DOHH2 (cell line): ENCODE data around the gene ARHGAP8.

Experiments used
- H3F3A ChIP-seq: fragments of 200-600 bp; sonication (generic), shearing (Covaris generic); 2 replicates; pipeline ENCODE4 v1.6.0; 2016; ENCODE audit warnings: antibody characterized with exemption, mild to moderate bottlenecking; ENCODE audit not compliant: control insufficient read depth, insufficient read depth
- H3K27ac ChIP-seq: fragments of 200-600 bp; sonication (generic); 2 replicates; pipeline ENCODE4 v1.5.1; 2014; ENCODE audit warnings: low read depth, mild to moderate bottlenecking, low read length, moderate library complexity
- H3K27me3 ChIP-seq: fragments of 200-600 bp; sonication (generic); 2 replicates; pipeline ENCODE4 v1.6.1; 2014; ENCODE audit warnings: mild to moderate bottlenecking, low read length, mixed read lengths; ENCODE audit not compliant: control insufficient read depth
- H3K36me3 ChIP-seq: fragments of 200-600 bp; sonication (generic); 2 replicates; pipeline ENCODE4 v1.6.1; 2014; ENCODE audit warnings: mild to moderate bottlenecking, low read length, moderate library complexity, mixed read lengths; ENCODE audit not compliant: control insufficient read depth
- H3K4me1 ChIP-seq: fragments of 200-600 bp; sonication (generic); 2 replicates; pipeline ENCODE4 v1.6.1; 2014; ENCODE audit warnings: mild to moderate bottlenecking, low read length, mixed read lengths; ENCODE audit not compliant: control insufficient read depth
- H3K4me2 ChIP-seq: fragments of 200-600 bp; sonication (generic); 2 replicates; pipeline ENCODE4 v1.6.0; 2014; ENCODE audit warnings: mild to moderate bottlenecking, low read length, moderate library complexity
- H3K4me3 ChIP-seq: fragments of 200-600 bp; sonication (generic); 2 replicates; pipeline ENCODE4 v1.5.1; 2014; ENCODE audit warnings: mild to moderate bottlenecking, low read length, mixed read lengths
- H3K79me2 ChIP-seq: fragments of 200-600 bp; sonication (generic); 2 replicates; pipeline ENCODE4 v1.6.1; 2014; ENCODE audit warnings: mild to moderate bottlenecking, low read length, mixed read lengths; ENCODE audit not compliant: control insufficient read depth
- H3K9me2 ChIP-seq: fragments of 200-600 bp; sonication (generic); replicated peaks from 2 replicates; pipeline ENCODE4 v1.6.1; 2014; ENCODE audit warnings: mild to moderate bottlenecking, low read length, mixed read lengths; ENCODE audit not compliant: control insufficient read depth
- H3K9me3 ChIP-seq: fragments of 200-600 bp; sonication (generic); 2 replicates; pipeline ENCODE4 v1.6.1; 2014; ENCODE audit warnings: antibody characterized with exemption, low read length, mixed read lengths; ENCODE audit not compliant: control insufficient read depth, insufficient read depth
- H4K20me1 ChIP-seq: fragments of 200-600 bp; sonication (generic); 2 replicates; pipeline ENCODE4 v1.6.0; 2014; ENCODE audit warnings: low read depth, mild to moderate bottlenecking, antibody characterized with exemption, low read length, moderate library complexity; ENCODE audit not compliant: control insufficient read depth, insufficient read depth
- CTCF ChIP-seq: fragments of 200-600 bp; sonication (generic); IDR thresholded peaks from one replicate; pipeline ENCODE4 v1.5.1; 2014; ENCODE audit warnings: antibody characterized with exemption, mild to moderate bottlenecking, low read depth, low read length; ENCODE audit not compliant: poor library complexity, severe bottlenecking
- EZH2phosphoT487 ChIP-seq: fragments of 200-600 bp; sonication (generic); IDR thresholded peaks from 2 replicates; pipeline ENCODE4 v1.6.1; 2017; ENCODE audit warnings: borderline replicate concordance, mild to moderate bottlenecking, antibody characterized with exemption, low read length, moderate library complexity, mixed read lengths

ARHGAP8 gene

GRCh38 chr22:44891293-44891747 is 138.9 kb downstream of the ARHGAP8 start:
- H3K4me2 ChIP-seq = no peak overlapping the region
- no peaks in the 10 kb centered on the region for H3K9me2 ChIP-seq
- H3F3A ChIP-seq = no peaks in the 10 kb centered on the region
- no peak for TF ChIP-seq EZH2phosphoT487
- TF ChIP-seq CTCF = no peak
- no peaks in the 10 kb centered on the region for H3K27me3 ChIP-seq
- no peaks in the 10 kb centered on the region for H3K4me1 ChIP-seq
- H3K27ac ChIP-seq = no peak overlapping the region
- no peaks in the 10 kb centered on the region for H4K20me1 ChIP-seq
- no peak overlapping the region for H3K4me3 ChIP-seq
- no peaks in the 10 kb centered on the region for H3K36me3 ChIP-seq
- H3K9me3 ChIP-seq = no peaks in the 10 kb centered on the region
- H3K79me2 ChIP-seq = no peaks in the 10 kb centered on the region

DNA sequence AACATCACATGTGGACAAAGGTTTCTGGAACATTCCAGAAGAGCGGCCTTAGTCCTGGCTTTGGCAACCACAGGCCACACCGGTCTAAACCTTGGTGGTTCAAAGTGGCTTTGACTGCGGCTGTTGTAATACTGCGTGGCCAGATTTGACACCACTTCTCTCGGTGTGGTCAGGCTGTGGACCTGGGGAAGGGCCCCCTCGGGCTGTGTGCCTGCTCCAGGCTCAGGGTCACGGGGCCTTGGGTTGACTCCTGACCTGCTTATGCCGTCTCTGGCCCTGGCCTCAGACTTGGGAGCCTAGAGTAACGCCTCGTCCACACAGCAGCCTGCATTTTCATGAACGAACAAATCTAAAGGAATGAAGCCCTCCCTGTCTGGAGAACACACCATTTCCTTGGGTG is 139.4 kb downstream of the ARHGAP8 start:
- H3K9me3 ChIP-seq = no peaks in the 10 kb centered on the region
- no peaks in the 10 kb centered on the region for H4K20me1 ChIP-seq
- no peaks in the 10 kb centered on the region for H3K27me3 ChIP-seq
- no peak overlapping the region for H3K4me2 ChIP-seq
- no peak for TF ChIP-seq CTCF
- no peak for TF ChIP-seq EZH2phosphoT487
- no peaks in the 10 kb centered on the region for H3K79me2 ChIP-seq
- no peaks in the 10 kb centered on the region for H3K9me2 ChIP-seq
- H3K4me1 ChIP-seq = no peaks in the 10 kb centered on the region
- no peaks in the 10 kb centered on the region for H3K36me3 ChIP-seq
- no peaks in the 10 kb centered on the region for H3F3A ChIP-seq
- no peak overlapping the region for H3K27ac ChIP-seq
- H3K4me3 ChIP-seq = no peak overlapping the region

GRCh38 chr22:44892243-44892642 is 139.9 kb downstream of the ARHGAP8 start:
- Histone ChIP-seq H4K20me1 (no peaks in the 10 kb centered on the region), H3K4me2 (no peak overlapping the region), H3F3A (no peaks in the 10 kb centered on the region), H3K9me3 (no peaks in the 10 kb centered on the region), H3K79me2 (no peaks in the 10 kb centered on the region), H3K27me3 (no peaks in the 10 kb centered on the region), H3K4me3 (no peak overlapping the region), H3K4me1 (no peaks in the 10 kb centered on the region), H3K9me2 (no peaks in the 10 kb centered on the region), H3K36me3 (no peaks in the 10 kb centered on the region), H3K27ac (no peak overlapping the region)
- TF ChIP-seq CTCF = no peak
- TF ChIP-seq EZH2phosphoT487 = no peak
